HCT116 (cell line): ENCODE data around the gene FLT3. TPM values are rescaled to one million over a fixed set of nuclear protein-coding genes. Genes with fewer than 3 reads are reported as not detected.

Experiments
- ATAC-seq: fragments of 200-7000 bp; cut with Tn5 transposase; 2 replicates; pipeline ENCODE4 v1.9.1; 2020; ENCODE audit warnings: mild to moderate bottlenecking, moderate library complexity
- BruUV-seq: library from RNA; stranded (reverse); fragments of 400-500 nt; replicated peaks from 2 replicates; lab custom pipeline; 2021; lab: Mats Ljungman, UMichigan
- CTCF ChIA-PET: fragments of 300-600 bp; sonication (Branson Sonifier 250); formaldehyde crosslinking; loops from one replicate; lab custom pipeline; 2021; ENCODE audit warnings: antibody characterized with exemption; lab: Charles Lee
- POLR2A ChIA-PET: fragments of 300-600, 350-600 bp; sonication (Branson Sonifier 250); formaldehyde crosslinking; loops from one replicate; lab custom pipeline; 2021; ENCODE audit warnings: antibody characterized with exemption; lab: Charles Lee
- RAD21 ChIA-PET, 2 experiments: fragments of 300-600 bp; sonication (Branson Sonifier 250); formaldehyde crosslinking; loops; one replicate each; lab custom pipeline; 2023; ENCODE audit warnings: low total read pairs in 2 of 2; ENCODE audit not compliant: uncharacterized antibody in 2 of 2, unreplicated experiment in 2 of 2, low non-redundant PET in 1 of 2; lab: Charles Lee
- DNase-seq: peaks from one replicate; pipeline ENCODE4 v3.0.0-alpha.2; 2010; ENCODE audit warnings: low read depth, low spot score
- H2AFZ ChIP-seq: fragments of 200-600 bp; shearing (Covaris generic), sonication (generic); 2 replicates; pipeline ENCODE4 v1.6.1; 2017; ENCODE audit warnings: low read depth, mixed run types, mixed read lengths, antibody characterized with exemption, low read length; ENCODE audit not compliant: poor library complexity, severe bottlenecking
- H3K27ac ChIP-seq: 2 replicates; pipeline ENCODE4 v1.5.1; 2012; ENCODE audit warnings: low read depth, low read length
- H3K27me3 ChIP-seq: fragments of 200-600 bp; sonication (generic); 2 replicates; pipeline ENCODE4 v1.6.1; 2016; ENCODE audit warnings: mixed run types, low read length, mixed read lengths; ENCODE audit not compliant: insufficient read depth
- H3K36me3 ChIP-seq, 2 experiments: fragments of 200-500 bp in 1 of 2; fragments of 200-600 bp in 1 of 2; sonication (Bioruptor generic) in 1 of 2; sonication (generic) in 1 of 2; 2 replicates each; pipeline versions ENCODE4 v1.5.1 to v1.6.1; 2014 to 2016; ENCODE audit warnings: low read length in 2 of 2, inconsistent platforms in 1 of 2, mixed read lengths in 1 of 2, mixed run types in 1 of 2; ENCODE audit not compliant: insufficient read depth in 2 of 2, control insufficient read depth in 1 of 2
- H3K4me1 ChIP-seq, 2 experiments: fragments of 200-600 bp in 1 of 2; sonication (generic) in 1 of 2; 2 replicates each; pipeline versions ENCODE4 v1.5.1 to v1.6.1; 2012 to 2017; ENCODE audit warnings: low read length in 2 of 2, inconsistent platforms in 1 of 2, mild to moderate bottlenecking in 1 of 2, mixed read lengths in 1 of 2, mixed run types in 1 of 2, moderate library complexity in 1 of 2; ENCODE audit not compliant: insufficient read depth in 2 of 2, control insufficient read depth in 1 of 2
- H3K4me2 ChIP-seq: fragments of 200-600 bp; sonication (generic); 2 replicates; pipeline ENCODE4 v1.6.1; 2017; ENCODE audit warnings: mixed run types, low read length, mixed read lengths
- H3K4me3 ChIP-seq, 2 experiments: fragments of 200-600 bp in 1 of 2; sonication (generic) in 1 of 2; replicated peaks in 1 of 2; 2 replicates each; pipeline ENCODE4 v1.5.1; 2011 to 2016; ENCODE audit warnings: low read length in 2 of 2, control low read depth in 1 of 2, low read depth in 1 of 2, mild to moderate bottlenecking in 1 of 2, mixed read lengths in 1 of 2, mixed run types in 1 of 2
- H3K79me2 ChIP-seq: fragments of 200-600 bp; sonication (generic); 2 replicates; pipeline ENCODE4 v1.6.1; 2017; ENCODE audit warnings: mild to moderate bottlenecking, mixed run types, low read length, moderate library complexity, mixed read lengths; ENCODE audit not compliant: insufficient read depth
- H3K9ac ChIP-seq: fragments of 200-600 bp; sonication (generic); 2 replicates; pipeline ENCODE4 v1.6.1; 2016; ENCODE audit warnings: low read length, mixed read lengths
- H3K9me2 ChIP-seq: fragments of 200-600 bp; sonication (generic), shearing (Covaris generic); 2 replicates; pipeline ENCODE4 v1.6.1; 2017; ENCODE audit warnings: mixed run types, mild to moderate bottlenecking, moderate library complexity; ENCODE audit not compliant: insufficient read depth
- H3K9me3 ChIP-seq, 2 experiments: fragments of 200-500 bp in 1 of 2; fragments of 200-600 bp in 1 of 2; sonication (Bioruptor generic) in 1 of 2; sonication (generic) in 1 of 2; 2 replicates each; pipeline ENCODE4 v1.6.1; 2014 to 2017; ENCODE audit warnings: low read length in 2 of 2, mixed read lengths in 2 of 2, inconsistent platforms in 1 of 2, low read depth in 1 of 2, mild to moderate bottlenecking in 1 of 2, mixed run types in 1 of 2, moderate library complexity in 1 of 2; ENCODE audit not compliant: control insufficient read depth in 1 of 2, insufficient read depth in 1 of 2
- H4K20me1 ChIP-seq: fragments of 200-600 bp; sonication (generic), shearing (Covaris generic); 2 replicates; pipeline ENCODE4 v1.6.1; 2017; ENCODE audit warnings: mixed run types, mild to moderate bottlenecking, moderate library complexity; ENCODE audit not compliant: insufficient read depth
- ATF3 ChIP-seq: IDR thresholded peaks from 2 replicates; pipeline ENCODE4 v1.6.1; 2012
- CBX3 ChIP-seq: IDR thresholded peaks from 2 replicates; pipeline ENCODE4 v1.6.1; 2012; ENCODE audit warnings: low read depth
- CEBPB ChIP-seq: IDR thresholded peaks from 2 replicates; pipeline ENCODE4 v1.6.1; 2012; ENCODE audit warnings: low read depth
- CTCF ChIP-seq, 3 experiments: fragments of 200-600 bp in 1 of 3; sonication (generic) in 1 of 3; IDR thresholded peaks in 2 of 3; conservative IDR thresholded peaks in 1 of 3; 2 replicates each; pipeline ENCODE4 v1.5.1; 2012 to 2017; ENCODE audit warnings: low read depth in 2 of 3, low read length in 2 of 3, antibody characterized with exemption in 1 of 3, borderline replicate concordance in 1 of 3, control low read depth in 1 of 3, mild to moderate bottlenecking in 1 of 3, mixed read lengths in 1 of 3, mixed run types in 1 of 3, moderate library complexity in 1 of 3; ENCODE audit not compliant: insufficient read depth in 1 of 3
- EGR1 ChIP-seq: IDR thresholded peaks from 2 replicates; pipeline ENCODE4 v1.6.1; 2012; ENCODE audit warnings: low read depth
- ELF1 ChIP-seq: IDR thresholded peaks from 2 replicates; pipeline ENCODE4 v1.6.1; 2012; ENCODE audit warnings: low read depth, borderline replicate concordance
- EZH2 ChIP-seq: fragments of 200-600 bp; sonication (generic); IDR thresholded peaks from 2 replicates; pipeline ENCODE4 v1.6.1; 2017; ENCODE audit warnings: antibody characterized with exemption, mixed run types
- FOSL1 ChIP-seq: IDR thresholded peaks from 2 replicates; pipeline ENCODE4 v1.6.1; 2012; ENCODE audit warnings: low read depth
- JUND ChIP-seq: IDR thresholded peaks from 2 replicates; pipeline ENCODE4 v1.6.1; 2012
- POLR2A ChIP-seq: IDR thresholded peaks from 2 replicates; pipeline ENCODE4 v1.7.0; 2011; ENCODE audit warnings: borderline replicate concordance; ENCODE audit not compliant: insufficient read depth, insufficient read length; ENCODE audit errors: extremely low read depth
- POLR2AphosphoS5 ChIP-seq: IDR thresholded peaks from 2 replicates; pipeline ENCODE4 v1.6.1; 2011; ENCODE audit warnings: mild to moderate bottlenecking, low read depth, low read length, moderate library complexity
- SIN3A ChIP-seq: IDR thresholded peaks from 2 replicates; pipeline ENCODE4 v1.6.1; 2012; ENCODE audit warnings: low read depth
- SP1 ChIP-seq: IDR thresholded peaks from 2 replicates; pipeline ENCODE4 v1.6.1; 2012; ENCODE audit warnings: low read depth
- TCF7L2 ChIP-seq: IDR thresholded peaks from 2 replicates; pipeline ENCODE4 v1.7.0; 2011; ENCODE audit warnings: borderline replicate concordance, inconsistent platforms; ENCODE audit not compliant: insufficient read depth, insufficient read length; ENCODE audit errors: extremely low read depth
- YY1 ChIP-seq: IDR thresholded peaks from 2 replicates; pipeline ENCODE4 v1.6.1; 2011; ENCODE audit warnings: low read length, low read depth, moderate library complexity, mild to moderate bottlenecking; ENCODE audit not compliant: insufficient replicate concordance; ENCODE audit errors: extremely low read depth
- ZFX ChIP-seq: fragments of 450-650 bp; IDR thresholded peaks from 2 replicates; pipeline ENCODE4 v1.6.1; 2017
- ZNF274 ChIP-seq: fragments of 200-500 bp; sonication (Bioruptor generic); IDR thresholded peaks from 2 replicates; pipeline ENCODE4 v1.6.1; 2014; ENCODE audit warnings: mild to moderate bottlenecking, low read depth, low read length, inconsistent platforms
- intact Hi-C: fragments of 100-400 bp; cut with micrococcal nuclease; formaldehyde crosslinking; loops from 2 replicates; pipeline ENCODE4 v1.10.0; 2022
- total RNA-seq: library from RNA; stranded (reverse); gene quantifications from one replicate; pipeline ENCODE4 v1.2.1, GENCODE V29; 2021; ENCODE audit not compliant: unreplicated experiment

FLT3 gene
- total RNA-seq, 1 experiment from 2014 or later: 0.17 TPM

GRCh38 chr13:28092431-28092830 lies 7.9 kb downstream of the FLT3 start (continued):
- TF ChIP-seq FOSL1: no peak
- no peak for TF ChIP-seq SIN3A
- no peak for TF ChIP-seq CTCF (IDR thresholded peaks at IDR 0.05 in 2 of 3, conservative IDR thresholded peaks at IDR 0.05 in 1 of 3; ENCODE audit: borderline replicate concordance in 1 of 3, insufficient read depth in 1 of 3, low read depth in 2 of 3, low read length in 2 of 3)
- no peak for TF ChIP-seq ATF3
- TF ChIP-seq ELF1: no peak
- TF ChIP-seq EGR1: no peak
- TF ChIP-seq SP1: no peak
- TF ChIP-seq ZFX: no peak
- TF ChIP-seq CEBPB: no peak

GRCh38 chr13:28089065-28089464 lies 11.3 kb downstream of the FLT3 start:
- Histone ChIP-seq H3K4me2 (no peak overlapping the region), H4K20me1 (no peaks in the 10 kb centered on the region), H2AFZ (no peak overlapping the region), H3K36me3 (no peaks in the 10 kb centered on the region), H3K79me2 (no peaks in the 10 kb centered on the region), H3K27me3 (no peaks in the 10 kb centered on the region), H3K9ac (no peak overlapping the region), H3K9me3 (no peaks in the 10 kb centered on the region), H3K27ac (no peak overlapping the region), H3K4me3 (no peak overlapping the region), H3K4me1 (no peaks in the 10 kb centered on the region), H3K9me2 (no peaks in the 10 kb centered on the region)
- CTCF ChIA-PET: no interaction called here
- RAD21 ChIA-PET: no interaction called here
- DNase-seq (no peak), ATAC-seq (no peak)
- POLR2A ChIA-PET: no interaction called here
- intact Hi-C loops: no loop called here
- no TSS peak for BruUV-seq
- no peak for TF ChIP-seq ELF1
- no peak for TF ChIP-seq YY1
- TF ChIP-seq JUND: no peak
- TF ChIP-seq CBX3: no peak
- TF ChIP-seq ATF3: no peak
- no peak for TF ChIP-seq EGR1
- TF ChIP-seq ZNF274: no peak
- TF ChIP-seq FOSL1: no peak
- TF ChIP-seq SIN3A: no peak
- no peak for TF ChIP-seq POLR2AphosphoS5
- no peak for TF ChIP-seq TCF7L2
- no peak for TF ChIP-seq CEBPB
- TF ChIP-seq CTCF (IDR thresholded peaks at IDR 0.05 in 2 of 3, conservative IDR thresholded peaks at IDR 0.05 in 1 of 3; ENCODE audit: borderline replicate concordance in 1 of 3, insufficient read depth in 1 of 3, low read depth in 2 of 3, low read length in 2 of 3): no peak
- no peak for TF ChIP-seq POLR2A
- TF ChIP-seq EZH2: no peak
